ENCODE results near the gene MGAT4A.
A peak's percentile ranks its signal among the peaks of the same experiment; 100 is the strongest.
"Not testable (repeated sequence)": the region's sequence is repeated elsewhere in the genome, so short reads cannot be mapped to it uniquely, and the experiment has no call there.

MGAT4A gene

GRCh38 chr2:98732430-98733051 lies 1.6 kb upstream of the MGAT4A start:
- H3K27me3 ChIP-seq (ENCODE audit: insufficient read depth, low read length), result peaks cover 7% of the 10 kb centered on the region
- H3K4me1 ChIP-seq (ENCODE audit: insufficient read depth, low read length), result peaks cover 12% of the 10 kb centered on the region
- H2AFZ ChIP-seq (ENCODE audit: low read depth, low read length), result no peak overlapping the region
- no peaks in the 10 kb centered on the region for H3K36me3 ChIP-seq (ENCODE audit: insufficient read depth, low read length)
- no peak overlapping the region for H3K4me3 ChIP-seq (ENCODE audit: low read length)
- H3K9me3 ChIP-seq (ENCODE audit: low read length), result no peaks in the 10 kb centered on the region

GRCh38 chr2:98731894-98732349 lies 990 bp upstream of the MGAT4A start:
- Histone ChIP-seq H3K36me3 (ENCODE audit: insufficient read depth, low read length) (no peaks in the 10 kb centered on the region), H2AFZ (ENCODE audit: low read depth, low read length) (peak overlapping the region; percentile 64), H3K27me3 (ENCODE audit: insufficient read depth, low read length) (peaks cover 7% of the 10 kb centered on the region), H3K4me3 (ENCODE audit: low read length) (peak overlapping the region; percentile 65), H3K4me1 (ENCODE audit: insufficient read depth, low read length) (peaks cover 12% of the 10 kb centered on the region), H3K9me3 (ENCODE audit: low read length) (no peaks in the 10 kb centered on the region)

GRCh38 chr2:98730707-98731040 lies 258 bp downstream of the MGAT4A start:
- Histone ChIP-seq H3K4me1 (ENCODE audit: insufficient read depth, low read length) (peaks cover 12% of the 10 kb centered on the region), H3K27me3 (ENCODE audit: insufficient read depth, low read length) (peaks cover 7% of the 10 kb centered on the region)

DNA sequence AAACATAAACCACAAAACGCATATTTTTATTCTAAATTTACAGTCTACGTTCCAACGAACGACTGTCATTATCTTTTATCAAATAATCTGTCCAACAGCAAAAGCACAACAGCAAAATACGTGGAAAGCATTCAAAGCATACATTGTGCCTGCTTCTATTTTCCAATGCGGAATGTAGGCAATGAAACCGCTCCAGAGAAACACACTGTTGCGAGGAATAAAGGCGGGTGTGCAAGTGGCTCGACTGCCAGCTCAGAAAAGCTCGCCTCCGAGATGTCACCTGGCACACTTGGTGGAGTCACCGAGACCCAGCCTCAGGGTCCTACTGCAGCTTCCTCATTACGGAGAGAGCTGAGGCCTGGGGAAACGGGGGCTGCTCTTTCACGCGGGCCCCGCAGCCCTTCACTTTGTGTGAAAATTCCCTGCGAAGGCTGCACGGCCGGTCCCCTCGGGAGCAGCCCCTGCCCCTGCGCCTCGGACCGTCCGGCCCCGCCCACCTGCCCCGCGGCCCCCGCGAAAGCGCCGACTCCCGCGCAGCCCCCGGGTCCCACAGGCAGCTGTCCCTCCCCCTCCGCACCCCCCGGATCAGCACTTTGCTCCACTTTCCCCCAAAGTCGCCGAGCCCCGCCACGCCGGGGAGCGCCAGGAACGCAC lies 752 bp downstream of the MGAT4A start:
- no peaks in the 10 kb centered on the region for H3K9me3 ChIP-seq (ENCODE audit: low read length)
- peaks cover 7% of the 10 kb centered on the region for H3K27me3 ChIP-seq (ENCODE audit: insufficient read depth, low read length)
- peak overlapping the region; percentile 82 for H2AFZ ChIP-seq (ENCODE audit: low read depth, low read length)
- no peaks in the 10 kb centered on the region for H3K36me3 ChIP-seq (ENCODE audit: insufficient read depth, low read length)
- H3K4me1 ChIP-seq (ENCODE audit: insufficient read depth, low read length), result peaks cover 12% of the 10 kb centered on the region
- H3K4me3 ChIP-seq (ENCODE audit: low read length), result peak overlapping the region; percentile 68

More at GRCh38 chr2:98730707-98731040, 258 bp downstream of the MGAT4A start:
- peak overlapping the region; percentile 68 for H3K4me3 ChIP-seq (ENCODE audit: low read length)
- no peaks in the 10 kb centered on the region for H3K36me3 ChIP-seq (ENCODE audit: insufficient read depth, low read length)
- no peaks in the 10 kb centered on the region for H3K9me3 ChIP-seq (ENCODE audit: low read length)
- peak overlapping the region; percentile 82 for H2AFZ ChIP-seq (ENCODE audit: low read depth, low read length)

GRCh38 chr2:98729652-98730051 lies 1.3 kb downstream of the MGAT4A start:
- Histone ChIP-seq H3K9me3 (ENCODE audit: low read length) (no peaks in the 10 kb centered on the region), H3K27me3 (ENCODE audit: insufficient read depth, low read length) (peaks cover 7% of the 10 kb centered on the region), H3K4me1 (ENCODE audit: insufficient read depth, low read length) (peaks cover 12% of the 10 kb centered on the region), H2AFZ (ENCODE audit: low read depth, low read length) (peak overlapping the region; percentile 82), H3K36me3 (ENCODE audit: insufficient read depth, low read length) (no peaks in the 10 kb centered on the region), H3K4me3 (ENCODE audit: low read length) (peak overlapping the region; percentile 68)

- not testable (repeated sequence) for H3K27me3 ChIP-seq (ENCODE audit: insufficient read depth, low read length); H3K4me3 ChIP-seq (ENCODE audit: low read length)
Observed at GRCh38 chr2:98728088-98728718, 2.7 kb downstream of the MGAT4A start.

GRCh38 chr2:98727369-98728087 lies 3.4 kb downstream of the MGAT4A start:
- Histone ChIP-seq H3K4me3 (ENCODE audit: low read length) (no peak overlapping the region), H2AFZ (ENCODE audit: low read depth, low read length) (no peak overlapping the region), H3K9me3 (ENCODE audit: low read length) (no peaks in the 10 kb centered on the region), H3K27me3 (ENCODE audit: insufficient read depth, low read length) (peaks cover 3% of the 10 kb centered on the region), H3K36me3 (ENCODE audit: insufficient read depth, low read length) (no peaks in the 10 kb centered on the region), H3K4me1 (ENCODE audit: insufficient read depth, low read length) (peaks cover 12% of the 10 kb centered on the region)

More at GRCh38 chr2:98728088-98728718, 2.7 kb downstream of the MGAT4A start:
- H3K9me3 ChIP-seq (ENCODE audit: low read length); H2AFZ ChIP-seq (ENCODE audit: low read depth, low read length); H3K36me3 ChIP-seq (ENCODE audit: insufficient read depth, low read length): not testable (repeated sequence)
- H3K4me1 ChIP-seq (ENCODE audit: insufficient read depth, low read length), result peaks cover 12% of the 10 kb centered on the region

DNA sequence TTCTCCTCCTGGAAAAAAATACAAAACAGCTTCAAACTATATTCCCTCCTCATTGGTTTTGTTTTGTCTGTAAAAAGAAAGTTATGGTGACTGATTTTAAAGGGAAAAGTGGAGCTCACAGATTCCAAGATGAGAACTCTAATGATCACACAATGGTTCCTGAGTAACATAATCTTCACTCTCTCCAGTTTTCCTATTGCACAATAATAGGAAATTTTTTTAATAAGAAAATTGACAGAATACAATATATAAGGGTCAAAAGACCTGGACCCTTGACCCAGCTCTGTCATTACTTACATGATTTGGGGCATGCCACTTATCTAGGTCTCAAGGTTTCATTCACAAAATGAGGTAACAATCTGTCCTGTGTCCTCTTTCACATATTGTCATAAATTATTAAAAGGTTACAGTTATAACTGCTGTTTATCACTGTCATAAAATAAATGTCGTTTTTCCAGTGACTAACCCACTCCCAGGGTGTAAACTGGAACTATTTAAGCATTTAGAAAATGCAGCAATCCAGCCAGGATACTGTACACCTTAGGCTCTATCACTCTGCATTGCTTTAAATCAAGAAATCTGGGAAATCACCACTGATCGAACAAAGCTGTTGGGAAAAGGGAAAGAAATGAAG lies 4.1 kb downstream of the MGAT4A start:
- H3K36me3 ChIP-seq (ENCODE audit: insufficient read depth, low read length), result no peaks in the 10 kb centered on the region
- H3K27me3 ChIP-seq (ENCODE audit: insufficient read depth, low read length), result peaks cover 3% of the 10 kb centered on the region

DNA sequence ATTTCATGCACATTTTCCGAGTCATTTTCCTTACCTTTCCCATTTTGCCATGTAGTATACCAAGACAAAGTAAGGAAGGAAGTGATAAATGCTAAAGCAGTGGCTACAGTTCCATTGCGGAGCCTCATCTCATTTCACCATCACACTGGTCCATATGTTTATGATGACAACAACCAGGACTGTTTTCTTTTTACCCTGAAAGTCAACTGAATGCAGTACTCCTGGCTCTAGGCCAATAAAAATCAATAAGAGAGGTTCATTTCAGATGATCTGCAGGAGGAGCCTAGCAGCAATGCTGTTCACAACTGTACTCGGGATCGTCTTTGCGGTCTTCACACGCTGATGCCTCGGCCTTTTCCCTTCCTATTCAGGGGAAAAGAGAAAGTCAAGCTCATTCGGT lies 4.7 kb downstream of the MGAT4A start:
- Histone ChIP-seq H3K4me1 (ENCODE audit: insufficient read depth, low read length) (peaks cover 12% of the 10 kb centered on the region), H3K27me3 (ENCODE audit: insufficient read depth, low read length) (peaks cover 3% of the 10 kb centered on the region), H2AFZ (ENCODE audit: low read depth, low read length) (no peak overlapping the region), H3K4me3 (ENCODE audit: low read length) (no peak overlapping the region), H3K9me3 (ENCODE audit: low read length) (no peaks in the 10 kb centered on the region), H3K36me3 (ENCODE audit: insufficient read depth, low read length) (no peaks in the 10 kb centered on the region)

More for the DNA sequence above, 4.1 kb downstream of the MGAT4A start:
- peaks cover 12% of the 10 kb centered on the region for H3K4me1 ChIP-seq (ENCODE audit: insufficient read depth, low read length)
- H2AFZ ChIP-seq (ENCODE audit: low read depth, low read length), result no peak overlapping the region
- no peak overlapping the region for H3K4me3 ChIP-seq (ENCODE audit: low read length)
- H3K9me3 ChIP-seq (ENCODE audit: low read length), result no peaks in the 10 kb centered on the region

GRCh38 chr2:98720286-98720685 lies 10.6 kb downstream of the MGAT4A start:
- H3K27me3 ChIP-seq (ENCODE audit: insufficient read depth, low read length), result no peaks in the 10 kb centered on the region
- H3K9me3 ChIP-seq (ENCODE audit: low read length), result peaks cover 8% of the 10 kb centered on the region
- no peak overlapping the region for H2AFZ ChIP-seq (ENCODE audit: low read depth, low read length)
- no peaks in the 10 kb centered on the region for H3K36me3 ChIP-seq (ENCODE audit: insufficient read depth, low read length)
- H3K4me3 ChIP-seq (ENCODE audit: low read length), result no peak overlapping the region
- H3K4me1 ChIP-seq (ENCODE audit: insufficient read depth, low read length), result no peaks in the 10 kb centered on the region

DNA sequence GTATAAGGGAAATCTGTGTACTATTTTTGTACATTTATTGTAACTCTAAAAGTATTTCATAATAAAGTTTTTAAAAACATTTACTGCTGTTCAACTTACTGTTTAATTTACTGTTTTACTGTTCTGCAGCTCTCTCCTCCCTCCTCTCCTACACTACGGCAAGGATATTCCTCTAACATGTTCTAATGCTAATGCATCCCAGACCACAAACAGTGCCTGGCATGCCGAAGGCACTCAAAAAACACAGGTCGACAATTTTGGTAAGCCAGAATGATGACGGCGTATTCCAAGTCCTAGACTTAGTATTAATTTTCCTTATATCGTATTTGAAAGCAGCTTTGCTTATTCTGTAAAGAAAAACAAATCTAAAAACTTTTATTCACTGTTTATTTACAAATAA lies 13.3 kb downstream of the MGAT4A start:
- Histone ChIP-seq H3K36me3 (ENCODE audit: insufficient read depth, low read length) (no peaks in the 10 kb centered on the region), H3K4me1 (ENCODE audit: insufficient read depth, low read length) (no peaks in the 10 kb centered on the region), H2AFZ (ENCODE audit: low read depth, low read length) (no peak overlapping the region), H3K4me3 (ENCODE audit: low read length) (no peak overlapping the region), H3K9me3 (ENCODE audit: low read length) (peaks cover 8% of the 10 kb centered on the region), H3K27me3 (ENCODE audit: insufficient read depth, low read length) (no peaks in the 10 kb centered on the region)

GRCh38 chr2:98716786-98717185 lies 14.1 kb downstream of the MGAT4A start:
- H3K4me3 ChIP-seq (ENCODE audit: low read length), result no peak overlapping the region
- H3K4me1 ChIP-seq (ENCODE audit: insufficient read depth, low read length), result no peaks in the 10 kb centered on the region
- H3K36me3 ChIP-seq (ENCODE audit: insufficient read depth, low read length), result no peaks in the 10 kb centered on the region
- H3K27me3 ChIP-seq (ENCODE audit: insufficient read depth, low read length), result no peaks in the 10 kb centered on the region
- no peak overlapping the region for H2AFZ ChIP-seq (ENCODE audit: low read depth, low read length)
- H3K9me3 ChIP-seq (ENCODE audit: low read length), result peaks cover 8% of the 10 kb centered on the region

All from neuron (in vitro differentiated cells).